ENCODE measurements around the gene NOC3L.

Gene NOC3L

GRCh38 chr10:94300042-94300441, 62.7 kb downstream of the NOC3L start:
- no peak for DNase-seq (ENCODE audit: low spot score)

- DNase-seq (ENCODE audit: low spot score): peak; percentile 67
Measured at GRCh38 chr10:94299417-94299816, 63.3 kb downstream of the NOC3L start.

- DNase-seq (ENCODE audit: low spot score): no peak
Measured at GRCh38 chr10:94294168-94294567, 68.6 kb downstream of the NOC3L start.

- DNase-seq (ENCODE audit: low spot score): no peak
Measured at GRCh38 chr10:94293354-94293753, 69.4 kb downstream of the NOC3L start.

- DNase-seq (ENCODE audit: low spot score): no peak
Measured at GRCh38 chr10:94292434-94293090, 70.2 kb downstream of the NOC3L start.

- no peak for DNase-seq (ENCODE audit: low spot score)
Measured at GRCh38 chr10:94288361-94289101, 74.2 kb downstream of the NOC3L start.

GRCh38 chr10:94287336-94287735, 75.4 kb downstream of the NOC3L start:
- DNase-seq (ENCODE audit: low spot score): no peak

- no peak for DNase-seq (ENCODE audit: low spot score)
Measured at GRCh38 chr10:94286901-94287300, 75.8 kb downstream of the NOC3L start.

- DNase-seq (ENCODE audit: low spot score): no peak
Measured at GRCh38 chr10:94285271-94285670, 77.5 kb downstream of the NOC3L start.

All from activated CD4-positive, alpha-beta T cell treated with anti-CD3 and anti-CD28 coated beads, Interleukin-2, Interleukin-4, amounts not matched to agents 100 ng/mL and 50 ng/mL, durations not matched to agents 16 hours and 8 hours (primary cell).